CD14-positive monocyte (primary cell): ENCODE results near the gene NEGR1. TPM values are rescaled to one million over a fixed set of nuclear protein-coding genes. Genes with fewer than 3 reads are reported as not detected.

Experiments used
- DNase-seq, 3 donors: peaks; one replicate each; pipeline ENCODE4 v3.0.0-alpha.2; 2011 to 2022
- H2AFZ ChIP-seq: 2 replicates; pipeline ENCODE4 v1.6.0; 2012; ENCODE audit warnings: mild to moderate bottlenecking, low read depth, low read length, inconsistent platforms; ENCODE audit not compliant: insufficient read depth, poor library complexity, severe bottlenecking
- H3K27ac ChIP-seq, 2 donors: 1 replicate in 1 of 2; 2 replicates in 1 of 2; pipeline ENCODE4 v1.5.1; 2012 to 2013; ENCODE audit warnings: low read length in 2 of 2, control low read depth in 1 of 2, inconsistent platforms in 1 of 2, low read depth in 1 of 2, mild to moderate bottlenecking in 1 of 2
- H3K27me3 ChIP-seq, 2 donors: one replicate each; pipeline versions ENCODE4 v1.6.0 to v1.6.1; 2011 to 2013; ENCODE audit warnings: low read length in 2 of 2; ENCODE audit not compliant: control insufficient read depth in 2 of 2, insufficient read depth in 2 of 2
- H3K36me3 ChIP-seq, 2 donors: replicated peaks in 1 of 2; 1 replicate in 1 of 2; 2 replicates in 1 of 2; pipeline versions ENCODE4 v1.5.1 to v1.6.1; 2012 to 2013; ENCODE audit warnings: low read length in 2 of 2, control low read depth in 1 of 2, inconsistent platforms in 1 of 2, mild to moderate bottlenecking in 1 of 2; ENCODE audit not compliant: insufficient read depth in 2 of 2, control insufficient read depth in 1 of 2
- H3K4me1 ChIP-seq, 2 donors: 1 replicate in 1 of 2; 2 replicates in 1 of 2; pipeline versions ENCODE4 v1.5.1 to v1.6.1; 2012 to 2013; ENCODE audit warnings: low read length in 2 of 2, control low read depth in 1 of 2, inconsistent platforms in 1 of 2, mild to moderate bottlenecking in 1 of 2, moderate library complexity in 1 of 2; ENCODE audit not compliant: insufficient read depth in 2 of 2, control insufficient read depth in 1 of 2
- H3K4me2 ChIP-seq: replicated peaks from 2 replicates; pipeline ENCODE3; 2012; ENCODE audit warnings: low read length, moderate library complexity, mild to moderate bottlenecking; ENCODE audit not compliant: poor library complexity, severe bottlenecking; ENCODE audit errors: extremely low read depth
- H3K4me3 ChIP-seq, 3 experiments: fragments of 200-600 bp in 1 of 3; sonication (generic) in 1 of 3; replicated peaks in 1 of 3; 1 replicate in 2 of 3; 2 replicates in 1 of 3; pipeline ENCODE4 v1.5.1; 2011 to 2013; ENCODE audit warnings: low read length in 3 of 3, mild to moderate bottlenecking in 3 of 3, control low read depth in 2 of 3, low read depth in 2 of 3, inconsistent platforms in 1 of 3, moderate library complexity in 1 of 3
- H3K79me2 ChIP-seq: 2 replicates; pipeline ENCODE4 v1.6.0; 2012; ENCODE audit warnings: mild to moderate bottlenecking, control low read depth, inconsistent platforms, low read length, moderate library complexity; ENCODE audit not compliant: insufficient read depth
- H3K9ac ChIP-seq: 2 replicates; pipeline ENCODE4 v1.6.0; 2017; ENCODE audit warnings: low read length, mild to moderate bottlenecking; ENCODE audit not compliant: insufficient read depth, poor library complexity, severe bottlenecking
- H3K9me3 ChIP-seq, 2 donors: replicated peaks in 1 of 2; 1 replicate in 1 of 2; 2 replicates in 1 of 2; pipeline versions ENCODE4 v1.5.1 to v1.6.1; 2012 to 2013; ENCODE audit warnings: low read length in 2 of 2, control low read depth in 1 of 2; ENCODE audit not compliant: control insufficient read depth in 1 of 2, insufficient read depth in 1 of 2
- H4K20me1 ChIP-seq: 2 replicates; pipeline ENCODE4 v1.6.0; 2012; ENCODE audit warnings: mild to moderate bottlenecking, low read length, control low read depth, moderate library complexity; ENCODE audit not compliant: insufficient read depth
- H3K27ac Mint-ChIP-seq, 7 donors: one replicate each; pipeline ENCODE4 v1.8.0; 2020; ENCODE audit warnings: mild to moderate bottlenecking in 7 of 7, mixed read lengths in 7 of 7, moderate library complexity in 6 of 7, inconsistent platforms in 2 of 7
- H3K27me3 Mint-ChIP-seq, 3 donors: one replicate each; pipeline ENCODE4 v1.8.0; 2021 to 2022; ENCODE audit warnings: low read depth in 3 of 3, mild to moderate bottlenecking in 3 of 3, mixed read lengths in 3 of 3, moderate library complexity in 3 of 3, inconsistent platforms in 1 of 3
- H3K36me3 Mint-ChIP-seq, 2 donors: one replicate each; pipeline ENCODE4 v1.8.0; 2020; ENCODE audit warnings: mixed read lengths in 2 of 2, inconsistent platforms in 1 of 2, mild to moderate bottlenecking in 1 of 2
- H3K4me1 Mint-ChIP-seq: one replicate; pipeline ENCODE4 v1.8.0; 2020; ENCODE audit warnings: mild to moderate bottlenecking, mixed read lengths
- H3K4me3 Mint-ChIP-seq, 2 donors: one replicate each; pipeline ENCODE4 v1.8.0; 2020; ENCODE audit warnings: mild to moderate bottlenecking in 2 of 2, mixed read lengths in 2 of 2, moderate library complexity in 1 of 2
- H3K9me3 Mint-ChIP-seq, 7 donors: one replicate each; pipeline ENCODE4 v1.8.0; 2020 to 2022; ENCODE audit warnings: mixed read lengths in 7 of 7, mild to moderate bottlenecking in 6 of 7, moderate library complexity in 6 of 7, inconsistent platforms in 2 of 7
- WGBS: methylation state at CpG from one replicate; pipeline ENCODE4 v1.1.5; 2013; ENCODE audit warnings: missing lambda C conversion rate; ENCODE audit not compliant: insufficient coverage; 5-methylcytosine and 5-hydroxymethylcytosine counted together
- intact Hi-C, 2 donors: fragments of 100-400 bp; cut with micrococcal nuclease; formaldehyde crosslinking; loops; one replicate each; pipeline versions ENCODE4 v1.15.0 to v1.15.1; 2023
- polyA plus RNA-seq, 3 donors: library from polyadenylated mRNA; depleted of rRNA in 1 of 3; unstranded in 2 of 3; stranded (reverse) in 1 of 3; fragments of 300-500 nt in 2 of 3; fragments of >200 nt in 1 of 3; fragmentation: Illumina TruSeq in 2 of 3; gene quantifications; 1 replicate in 2 of 3; 2 replicates in 1 of 3; pipeline ENCODE4 v1.2.3, GENCODE V29; 2012 to 2021
- TF ChIP-seq, protein P1 (sequence below): fragments of 200-600 bp; IDR thresholded peaks from one replicate; pipeline ENCODE4 v1.8.0; 2022; ENCODE audit warnings: antibody characterized with exemption, mild to moderate bottlenecking

NEGR1 gene
- polyA plus RNA-seq, 3 donors, result 0.03 to 0.15 (median 0.13) TPM

DNA sequence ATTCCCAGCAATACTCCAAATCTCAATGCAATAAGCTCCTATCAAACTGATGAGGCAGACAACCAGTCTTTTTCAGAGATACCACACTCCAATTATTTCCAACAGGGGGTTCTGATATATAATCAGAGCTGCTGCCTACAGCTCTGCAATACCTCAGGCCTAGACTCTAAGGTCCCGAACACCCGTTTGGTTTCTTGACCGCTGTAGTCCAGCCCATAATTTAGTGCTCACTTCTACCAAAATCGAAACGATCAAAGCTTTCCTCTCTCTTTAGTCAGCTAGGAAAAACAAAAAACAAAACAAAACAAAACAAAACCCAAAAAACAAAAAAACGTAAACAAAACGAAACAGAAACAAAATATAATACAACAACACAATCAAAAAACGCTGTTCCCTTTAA lies 453.0 kb downstream of the NEGR1 start:
- H3K9ac ChIP-seq, result no peak overlapping the region
- TF ChIP-seq, protein P1, sequence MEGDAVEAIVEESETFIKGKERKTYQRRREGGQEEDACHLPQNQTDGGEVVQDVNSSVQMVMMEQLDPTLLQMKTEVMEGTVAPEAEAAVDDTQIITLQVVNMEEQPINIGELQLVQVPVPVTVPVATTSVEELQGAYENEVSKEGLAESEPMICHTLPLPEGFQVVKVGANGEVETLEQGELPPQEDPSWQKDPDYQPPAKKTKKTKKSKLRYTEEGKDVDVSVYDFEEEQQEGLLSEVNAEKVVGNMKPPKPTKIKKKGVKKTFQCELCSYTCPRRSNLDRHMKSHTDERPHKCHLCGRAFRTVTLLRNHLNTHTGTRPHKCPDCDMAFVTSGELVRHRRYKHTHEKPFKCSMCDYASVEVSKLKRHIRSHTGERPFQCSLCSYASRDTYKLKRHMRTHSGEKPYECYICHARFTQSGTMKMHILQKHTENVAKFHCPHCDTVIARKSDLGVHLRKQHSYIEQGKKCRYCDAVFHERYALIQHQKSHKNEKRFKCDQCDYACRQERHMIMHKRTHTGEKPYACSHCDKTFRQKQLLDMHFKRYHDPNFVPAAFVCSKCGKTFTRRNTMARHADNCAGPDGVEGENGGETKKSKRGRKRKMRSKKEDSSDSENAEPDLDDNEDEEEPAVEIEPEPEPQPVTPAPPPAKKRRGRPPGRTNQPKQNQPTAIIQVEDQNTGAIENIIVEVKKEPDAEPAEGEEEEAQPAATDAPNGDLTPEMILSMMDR, result no peak
- H4K20me1 ChIP-seq, result no peaks in the 10 kb centered on the region
- H3K36me3 ChIP-seq, result no peaks in the 10 kb centered on the region
- no peaks in the 10 kb centered on the region for H3K4me1 ChIP-seq
- no peak overlapping the region for H3K27ac ChIP-seq
- no peak for DNase-seq
- H3K4me3 ChIP-seq, result no peak overlapping the region
- peaks cover 4% of the 10 kb centered on the region for H3K4me1 Mint-ChIP-seq
- H2AFZ ChIP-seq, result no peak overlapping the region
- intact Hi-C loops, result no loop called here
- H3K9me3 ChIP-seq, result no peaks in the 10 kb centered on the region
- H3K27ac Mint-ChIP-seq, result no peak overlapping the region
- H3K27me3 ChIP-seq, result no peaks in the 10 kb centered on the region
- no peaks in the 10 kb centered on the region for H3K36me3 Mint-ChIP-seq
- H3K79me2 ChIP-seq, result no peaks in the 10 kb centered on the region
- no peaks in the 10 kb centered on the region for H3K27me3 Mint-ChIP-seq
- H3K9me3 Mint-ChIP-seq, result peaks cover 0 to 4% (median 0%) of the 10 kb centered on the region in 7 donors
- H3K4me3 Mint-ChIP-seq, result no peak overlapping the region
- H3K4me2 ChIP-seq, result no peak overlapping the region
- WGBS, result 93% methylated on average over 6 of the region's 8 CpGs

DNA sequence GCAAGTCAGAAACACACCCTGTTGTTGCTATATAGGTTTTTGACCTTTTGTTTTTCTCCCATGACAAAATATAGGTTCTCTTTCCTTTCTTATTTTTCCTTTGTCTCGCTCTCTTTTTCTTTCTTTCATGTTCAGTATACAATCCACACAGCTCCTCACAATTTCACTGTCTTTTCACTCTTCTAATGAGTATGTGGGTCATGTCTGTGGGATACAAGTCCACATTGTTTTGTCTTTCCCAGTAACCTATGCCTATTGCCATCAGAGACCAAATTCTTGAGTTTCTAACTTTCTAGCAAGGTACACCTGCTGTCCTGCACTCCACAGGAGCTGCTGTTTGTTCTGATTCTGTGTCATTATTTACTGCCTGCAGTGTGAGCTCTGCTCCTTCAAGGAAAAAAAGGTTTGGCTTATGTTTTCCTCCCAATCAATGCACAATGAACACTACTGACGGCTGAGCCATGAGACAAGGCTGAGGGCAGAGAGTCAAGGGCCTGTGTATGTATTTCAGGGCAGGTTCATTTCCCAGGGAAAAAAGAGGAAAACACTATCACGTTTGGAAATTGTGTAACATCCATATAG lies 453.8 kb downstream of the NEGR1 start:
- H3K4me3 ChIP-seq, result no peak overlapping the region
- Mint-ChIP-seq H3K27me3 (no peaks in the 10 kb centered on the region), H3K9me3 (peaks cover 0 to 5% (median 0%) of the 10 kb centered on the region in 7 donors), H3K27ac (no peak overlapping the region), H3K4me1 (peaks cover 4% of the 10 kb centered on the region), H3K36me3 (no peaks in the 10 kb centered on the region), H3K4me3 (no peak overlapping the region)
- no peak overlapping the region for H2AFZ ChIP-seq
- H4K20me1 ChIP-seq, result no peaks in the 10 kb centered on the region
- H3K27ac ChIP-seq, result no peak overlapping the region
- no peaks in the 10 kb centered on the region for H3K4me1 ChIP-seq
- no peaks in the 10 kb centered on the region for H3K9me3 ChIP-seq
- no peaks in the 10 kb centered on the region for H3K36me3 ChIP-seq
- H3K79me2 ChIP-seq, result no peaks in the 10 kb centered on the region
- H3K4me2 ChIP-seq, result no peak overlapping the region
- no peak overlapping the region for H3K9ac ChIP-seq
- no peaks in the 10 kb centered on the region for H3K27me3 ChIP-seq
- WGBS, result no CpG with 5 or more reads among the region's 3 CpGs
- no peak for DNase-seq
- intact Hi-C loops, result no loop called here
- TF ChIP-seq, protein P1, result no peak
